ENCODE measurements around the gene FEM1A. TPM values are rescaled to one million over a fixed set of nuclear protein-coding genes. Genes with fewer than 3 reads are reported as not detected.

FEM1A gene
- total and polyA plus RNA-seq, 9 of the 15 experiments (the other 6 are each of a cell fraction or from before 2014, with no cell fraction given): 0.08 to 19.0 (median 6.8) TPM

DNA sequence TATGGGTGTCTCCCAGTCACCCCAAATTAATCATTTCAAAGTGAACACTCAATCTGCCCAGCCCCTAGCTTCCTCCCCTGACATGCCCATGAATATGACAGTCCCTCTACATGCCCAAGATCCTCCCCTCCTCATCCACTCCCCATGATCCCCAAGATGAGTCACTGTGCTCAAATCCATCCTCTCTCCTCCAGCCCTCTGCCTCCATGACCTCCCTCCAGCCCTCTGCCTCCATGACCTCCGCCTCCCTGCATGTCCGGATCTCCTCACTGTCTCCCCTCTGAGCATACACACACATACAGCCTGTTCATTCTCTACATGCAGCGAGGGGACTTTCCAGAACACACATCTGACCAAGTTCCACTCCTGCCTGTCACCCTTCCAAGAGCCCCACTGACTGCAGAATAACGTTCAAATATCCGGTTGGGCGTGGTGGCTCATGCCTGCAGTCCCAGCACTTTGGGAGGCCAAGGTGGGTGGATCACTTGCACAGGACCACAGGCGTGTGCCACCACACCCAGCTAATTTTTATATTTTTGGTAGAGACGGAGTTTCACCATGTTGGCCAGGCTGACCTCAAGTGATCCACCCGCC, 18.4 kb upstream of the FEM1A start:
- peak in 1 of 4 experiments; percentile 3 for DNase-seq (ENCODE audit: extremely low read depth in 1 of 4, low spot score in 3 of 4)
- Histone ChIP-seq H3K36me3 (ENCODE audit: control insufficient read depth, insufficient read depth, low read length) (no peaks in the 10 kb centered on the region), H3K4me1 (replicated peaks in 1 of 2; ENCODE audit: control insufficient read depth in 2 of 2, insufficient read depth in 2 of 2, low read length in 2 of 2) (peaks cover 0 to 3% of the 10 kb centered on the region in 2 experiments; a peak in 1 of 5 replicates), H3K27ac (ENCODE audit: extremely low read depth, low read depth, low read length) (no peak overlapping the region), H4K20me1 (replicated peaks; ENCODE audit: control insufficient read depth, insufficient read depth, low read length) (0 out of 2 replicates have a peak, but pooled peaks cover 7% of the 10 kb centered on the region), H3K4me3 (no peak overlapping the region), H3K9ac (ENCODE audit: insufficient read depth in 1 of 2, low read depth in 2 of 2, low read length in 2 of 2) (no peak overlapping the region), H3K79me2 (ENCODE audit: control insufficient read depth, insufficient read depth, low read length) (no peaks in the 10 kb centered on the region), H3K9me1 (ENCODE audit: control insufficient read depth, insufficient read depth, low read length) (no peaks in the 10 kb centered on the region), H3K9me3 (replicated peaks; ENCODE audit: control insufficient read depth, insufficient read depth, low read depth, low read length) (no peaks in the 10 kb centered on the region), H3K4me2 (ENCODE audit: insufficient read depth, low read length) (no peak overlapping the region), H3K27me3 (ENCODE audit: control insufficient read depth in 2 of 2, insufficient read depth in 2 of 2, low read length in 2 of 2) (peaks cover 6 to 36% of the 10 kb centered on the region in 2 experiments; a peak in 3 of 5 replicates), H2AFZ (ENCODE audit: low read depth, low read length) (no peak overlapping the region)
- ATAC-seq: no peak
- ChIA-PET POLR2A (interaction anchor here (0.6 kb wide), 1 partner anchor 29 kb away, joined by 3 read pairs; no protein-coding TSS in a partner anchor), CTCF (ENCODE audit: low intra/inter-chr PET ratio) (no interaction called here)
- intact Hi-C loops (cut with micrococcal nuclease) (no loop called here), in situ Hi-C loops (cut with MboI) (no loop called here)
- no TSS peak for BruUV-seq (replicated peaks)
- no peak for FAIRE-seq
- TF ChIP-seq DMBX1 (CRISPR knock-in tag; IDR thresholded peaks at IDR 0.05; ENCODE audit: borderline replicate concordance) (no peak), ZNF217 (CRISPR knock-in tag; IDR thresholded peaks at IDR 0.05) (no peak)
- TF ChIP-seq, protein P1, sequence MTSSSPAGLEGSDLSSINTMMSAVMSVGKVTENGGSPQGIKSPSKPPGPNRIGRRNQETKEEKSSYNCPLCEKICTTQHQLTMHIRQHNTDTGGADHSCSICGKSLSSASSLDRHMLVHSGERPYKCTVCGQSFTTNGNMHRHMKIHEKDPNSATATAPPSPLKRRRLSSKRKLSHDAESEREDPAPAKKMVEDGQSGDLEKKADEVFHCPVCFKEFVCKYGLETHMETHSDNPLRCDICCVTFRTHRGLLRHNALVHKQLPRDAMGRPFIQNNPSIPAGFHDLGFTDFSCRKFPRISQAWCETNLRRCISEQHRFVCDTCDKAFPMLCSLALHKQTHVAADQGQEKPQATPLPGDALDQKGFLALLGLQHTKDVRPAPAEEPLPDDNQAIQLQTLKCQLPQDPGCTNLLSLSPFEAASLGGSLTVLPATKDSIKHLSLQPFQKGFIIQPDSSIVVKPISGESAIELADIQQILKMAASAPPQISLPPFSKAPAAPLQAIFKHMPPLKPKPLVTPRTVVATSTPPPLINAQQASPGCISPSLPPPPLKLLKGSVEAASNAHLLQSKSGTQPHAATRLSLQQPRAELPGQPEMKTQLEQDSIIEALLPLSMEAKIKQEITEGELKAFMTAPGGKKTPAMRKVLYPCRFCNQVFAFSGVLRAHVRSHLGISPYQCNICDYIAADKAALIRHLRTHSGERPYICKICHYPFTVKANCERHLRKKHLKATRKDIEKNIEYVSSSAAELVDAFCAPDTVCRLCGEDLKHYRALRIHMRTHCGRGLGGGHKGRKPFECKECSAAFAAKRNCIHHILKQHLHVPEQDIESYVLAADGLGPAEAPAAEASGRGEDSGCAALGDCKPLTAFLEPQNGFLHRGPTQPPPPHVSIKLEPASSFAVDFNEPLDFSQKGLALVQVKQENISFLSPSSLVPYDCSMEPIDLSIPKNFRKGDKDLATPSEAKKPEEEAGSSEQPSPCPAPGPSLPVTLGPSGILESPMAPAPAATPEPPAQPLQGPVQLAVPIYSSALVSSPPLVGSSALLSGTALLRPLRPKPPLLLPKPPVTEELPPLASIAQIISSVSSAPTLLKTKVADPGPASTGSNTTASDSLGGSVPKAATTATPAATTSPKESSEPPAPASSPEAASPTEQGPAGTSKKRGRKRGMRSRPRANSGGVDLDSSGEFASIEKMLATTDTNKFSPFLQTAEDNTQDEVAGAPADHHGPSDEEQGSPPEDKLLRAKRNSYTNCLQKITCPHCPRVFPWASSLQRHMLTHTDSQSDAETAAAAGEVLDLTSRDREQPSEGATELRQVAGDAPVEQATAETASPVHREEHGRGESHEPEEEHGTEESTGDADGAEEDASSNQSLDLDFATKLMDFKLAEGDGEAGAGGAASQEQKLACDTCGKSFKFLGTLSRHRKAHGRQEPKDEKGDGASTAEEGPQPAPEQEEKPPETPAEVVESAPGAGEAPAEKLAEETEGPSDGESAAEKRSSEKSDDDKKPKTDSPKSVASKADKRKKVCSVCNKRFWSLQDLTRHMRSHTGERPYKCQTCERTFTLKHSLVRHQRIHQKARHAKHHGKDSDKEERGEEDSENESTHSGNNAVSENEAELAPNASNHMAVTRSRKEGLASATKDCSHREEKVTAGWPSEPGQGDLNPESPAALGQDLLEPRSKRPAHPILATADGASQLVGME (CRISPR knock-in tag; IDR thresholded peaks at IDR 0.05): no peak
- 0% methylated on average over 8 of the region's 9 CpGs for WGBS (ENCODE audit: insufficient coverage, low coverage, missing lambda C conversion rate)
